Measurements from ENCODE around the gene ALK.

The ALK gene

DNA sequence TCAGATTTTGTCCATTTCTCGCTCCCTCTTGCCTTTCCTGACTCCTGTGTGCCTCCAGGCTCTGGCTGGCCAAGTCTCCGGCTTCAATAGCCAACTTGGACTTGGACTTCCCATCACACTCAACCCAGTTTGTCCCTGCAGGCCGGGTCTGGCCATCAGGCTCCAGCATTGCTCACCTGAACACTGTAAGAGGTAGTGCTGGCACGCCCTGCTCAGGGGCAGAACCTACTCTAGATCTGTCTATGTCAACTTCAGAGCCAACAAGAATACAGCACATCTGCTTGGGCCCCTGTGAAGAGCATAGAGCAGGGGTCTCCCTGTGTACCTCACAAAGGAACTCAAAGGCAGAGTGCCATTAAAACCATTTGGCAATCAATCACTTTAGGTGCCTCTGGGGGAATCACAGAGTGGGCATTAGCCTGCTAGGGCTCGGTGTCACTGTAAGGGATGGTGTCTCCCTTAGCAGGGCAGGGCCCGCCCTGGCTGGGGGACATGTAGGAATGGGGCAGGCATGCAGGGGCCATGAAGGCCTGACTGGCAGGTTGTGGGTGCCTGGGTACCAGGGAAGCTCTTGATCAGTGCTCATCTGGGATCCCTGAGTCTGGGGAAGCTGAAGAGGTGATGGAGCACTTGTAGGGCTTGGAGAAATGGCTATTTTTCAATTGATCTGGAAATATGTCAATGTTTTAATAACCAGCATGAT, 480.3 kb downstream of the ALK start:
- DNase-seq = no peak

DNA sequence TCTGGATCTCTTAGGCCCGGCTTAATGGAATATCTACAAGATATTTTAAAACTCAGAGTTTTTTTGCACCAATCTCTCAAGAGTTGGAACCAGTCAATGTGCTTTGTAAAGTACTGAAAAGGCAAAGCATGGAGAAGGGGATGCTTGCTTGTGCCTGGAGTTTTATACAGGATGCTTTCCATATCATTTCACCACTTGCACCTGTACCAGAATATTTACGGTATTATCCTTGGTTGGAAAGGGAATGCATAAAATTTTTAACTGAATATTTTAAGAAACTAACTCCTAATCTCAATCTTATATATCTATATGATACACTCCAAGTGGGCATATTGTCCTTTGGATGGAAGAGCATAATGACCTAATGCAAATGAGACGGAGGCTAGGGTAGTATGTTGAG, 487.5 kb downstream of the ALK start:
- DNase-seq = no peak

DNA sequence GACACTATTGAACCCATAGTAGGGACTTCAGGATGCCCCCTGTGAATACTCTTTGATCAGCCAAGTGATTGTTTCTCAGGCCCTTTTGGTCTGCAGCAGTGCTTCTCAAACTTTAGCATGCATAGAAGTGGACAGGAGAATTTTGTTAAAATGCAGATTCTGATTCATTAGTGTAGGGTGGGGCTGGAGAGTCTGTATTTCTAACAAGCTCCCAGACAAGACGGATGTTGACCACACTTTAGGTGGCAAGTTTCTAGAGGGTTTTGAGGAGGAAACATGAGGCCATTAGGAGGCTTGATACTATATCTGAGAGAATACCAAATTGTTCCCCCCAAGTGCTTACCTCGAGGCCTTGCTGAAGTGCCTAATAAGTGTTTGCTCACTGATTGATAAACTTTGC, 488.3 kb downstream of the ALK start:
- no peak for DNase-seq

DNA sequence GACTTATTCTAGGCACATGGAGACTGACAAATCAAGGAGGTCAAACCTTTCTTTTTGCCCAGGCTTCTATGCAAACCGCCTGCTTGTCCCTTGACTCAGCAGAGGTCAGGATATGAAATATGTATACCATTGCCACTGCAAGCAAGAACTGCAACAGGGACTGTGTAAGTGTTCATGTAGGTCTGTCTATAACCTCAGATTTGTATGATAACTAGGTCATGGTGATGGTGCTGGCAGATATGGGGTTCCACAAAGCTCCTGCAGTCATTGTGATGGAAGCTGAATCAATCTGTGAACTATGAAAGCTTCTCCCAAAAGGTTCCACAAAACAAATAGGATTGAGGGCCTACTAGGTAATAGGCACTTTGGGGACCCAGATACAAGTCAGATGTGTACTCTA, 489.9 kb downstream of the ALK start:
- DNase-seq = no peak

DNA sequence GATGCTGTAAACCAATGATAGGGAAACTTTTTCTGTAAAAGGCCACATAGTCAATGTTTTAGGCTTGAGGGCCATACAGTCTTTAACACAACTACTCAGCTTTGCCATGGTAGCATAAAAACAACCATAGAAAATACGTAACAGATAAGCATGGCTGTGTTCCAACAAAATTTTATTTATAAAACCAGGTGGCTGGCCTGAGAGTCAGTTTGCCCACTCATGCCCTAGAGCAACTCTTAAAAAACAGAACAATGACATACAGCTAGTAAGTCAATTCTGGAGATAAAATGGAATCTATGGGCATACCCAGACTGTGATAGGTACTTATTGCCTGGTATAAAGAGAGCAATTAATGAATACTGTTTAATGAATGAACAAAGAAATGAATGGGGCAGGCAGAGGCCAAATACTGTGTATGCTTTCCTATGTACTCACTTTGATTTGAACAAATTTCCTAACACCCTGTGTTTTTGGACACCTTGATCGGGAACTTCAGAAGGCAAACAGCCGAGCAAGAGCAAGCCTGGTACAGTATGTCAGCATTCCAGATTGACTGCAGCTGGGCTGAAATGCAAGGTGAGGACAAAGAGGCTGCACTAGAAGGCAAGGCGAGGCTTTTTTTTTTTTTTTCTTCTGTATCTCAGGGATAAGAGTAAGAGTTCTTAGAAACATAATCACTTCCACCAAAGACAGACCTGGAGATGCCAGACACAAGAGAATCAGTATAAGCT, 490.8 kb downstream of the ALK start:
- no peak for DNase-seq

DNA sequence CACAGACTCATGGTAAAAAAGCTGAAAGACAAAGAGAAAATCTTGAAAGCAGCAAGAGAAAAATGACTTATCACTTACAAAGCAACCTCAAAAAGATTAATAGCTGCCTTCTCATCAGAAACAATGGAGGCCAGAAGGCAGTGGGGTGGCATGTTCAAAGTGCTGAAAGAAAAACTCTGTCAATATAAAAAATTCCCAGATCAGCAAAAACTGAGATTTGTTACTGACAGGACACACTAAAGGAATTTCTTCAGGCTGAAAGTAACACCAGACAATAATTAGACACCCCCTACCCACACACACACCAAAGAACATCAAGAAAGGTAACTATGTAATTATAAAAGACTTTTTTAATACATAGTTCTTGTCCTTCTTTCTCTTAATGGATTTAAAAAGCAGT, 495.0 kb downstream of the ALK start:
- no peak for DNase-seq

DNA sequence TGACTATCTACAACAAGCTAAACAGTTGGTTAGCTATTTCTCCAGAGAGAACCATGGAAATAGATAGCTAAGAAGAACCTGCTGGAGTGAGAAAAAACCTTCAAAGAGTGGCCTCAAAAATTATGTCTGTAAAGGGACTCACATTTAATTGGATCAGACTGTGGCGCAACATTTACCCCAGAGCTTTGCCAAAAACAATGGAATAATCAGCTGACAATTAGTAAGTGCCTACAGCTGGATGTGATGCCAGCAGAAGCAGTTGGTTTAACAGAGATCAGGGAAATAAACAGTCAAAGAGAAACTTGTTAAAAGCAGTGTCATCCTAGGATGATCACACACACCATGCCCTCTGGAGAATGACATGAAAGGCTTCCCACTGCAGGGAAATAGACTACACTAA, 495.5 kb downstream of the ALK start:
- DNase-seq = no peak

DNA sequence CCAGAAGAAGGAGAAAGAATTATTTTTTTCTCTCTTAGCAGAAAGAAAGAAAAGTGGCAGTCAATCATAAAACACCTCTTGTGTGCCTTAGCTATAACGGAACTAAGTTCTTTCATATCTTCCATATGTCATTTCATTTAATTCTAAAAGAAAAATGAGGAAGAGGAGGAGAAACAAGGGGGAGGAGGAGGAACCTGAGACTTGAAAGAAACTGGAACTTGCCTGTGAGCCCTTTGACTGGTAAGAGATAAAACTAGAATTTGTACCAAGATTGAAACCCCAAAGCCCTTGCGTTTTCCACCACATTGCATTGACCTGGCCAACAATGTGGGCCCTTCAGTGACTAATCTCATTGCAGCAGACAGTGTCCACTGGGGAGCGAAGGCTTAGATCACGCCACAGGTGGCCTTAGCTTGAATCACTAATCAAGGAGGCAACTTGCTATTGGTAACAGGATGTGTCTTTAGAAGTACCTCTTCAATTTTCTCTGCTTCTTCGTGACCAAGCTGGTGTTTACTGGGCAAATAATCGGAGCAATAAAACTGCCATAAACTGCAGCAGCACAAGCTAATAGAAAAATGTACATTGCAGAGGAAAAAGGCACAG, 498.2 kb downstream of the ALK start:
- DNase-seq = no peak

DNA sequence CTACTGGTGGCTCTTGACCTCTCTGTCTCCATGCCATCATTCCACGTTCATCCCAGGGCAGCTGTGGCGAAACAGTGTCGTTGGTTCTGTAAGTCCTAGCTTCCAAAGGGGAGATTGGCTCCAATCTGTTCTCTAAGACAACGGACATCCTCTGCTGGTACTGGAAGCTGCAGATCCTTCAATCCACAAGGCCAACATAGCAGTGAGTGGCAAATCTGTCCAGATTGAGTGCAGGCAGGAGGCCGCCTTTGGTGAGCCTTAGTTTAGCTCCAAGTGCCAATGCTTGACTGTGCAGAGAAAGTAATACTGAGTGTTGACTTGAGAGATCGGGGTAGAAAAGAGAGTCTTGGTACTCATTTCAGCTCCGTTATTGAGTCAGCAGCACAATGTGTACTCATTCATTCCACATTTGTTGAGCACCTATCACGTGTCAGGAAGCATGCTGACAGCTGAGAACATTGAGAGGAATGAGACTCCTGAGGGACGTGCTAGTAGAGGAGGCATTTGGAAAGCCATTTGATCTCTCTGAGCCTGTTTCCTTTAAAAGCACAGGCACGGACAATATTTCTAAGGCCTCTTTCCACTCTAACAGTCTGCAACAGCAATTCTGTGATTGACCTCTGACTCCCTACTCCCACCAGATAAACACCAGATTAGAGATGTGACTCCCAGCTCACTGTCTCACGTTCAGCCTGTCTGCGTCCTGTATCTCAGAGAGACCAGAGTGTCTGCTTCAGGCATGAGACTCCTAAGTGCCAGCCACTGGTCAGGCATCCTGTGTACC, 500.2 kb downstream of the ALK start:
- no peak for DNase-seq

DNA sequence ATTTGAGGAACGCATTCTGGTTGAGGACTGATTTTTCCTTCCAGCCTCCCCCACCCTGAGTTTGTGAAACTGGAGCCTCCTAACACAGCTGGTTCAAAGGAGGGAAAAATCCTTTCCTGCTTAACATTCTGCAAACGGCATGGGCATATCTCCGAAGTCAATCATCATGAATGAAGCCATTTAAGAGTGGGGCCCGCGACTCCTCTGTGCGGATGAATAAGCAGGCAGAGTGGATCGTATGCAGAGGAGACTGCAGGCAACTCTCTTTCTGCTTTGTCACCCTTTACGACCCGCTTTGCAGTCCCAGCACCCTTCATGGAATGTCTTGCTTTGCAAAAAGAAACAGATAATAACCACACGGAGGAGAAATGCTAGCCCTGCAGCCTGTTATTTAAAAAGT, 500.9 kb downstream of the ALK start:
- DNase-seq = no peak

DNA sequence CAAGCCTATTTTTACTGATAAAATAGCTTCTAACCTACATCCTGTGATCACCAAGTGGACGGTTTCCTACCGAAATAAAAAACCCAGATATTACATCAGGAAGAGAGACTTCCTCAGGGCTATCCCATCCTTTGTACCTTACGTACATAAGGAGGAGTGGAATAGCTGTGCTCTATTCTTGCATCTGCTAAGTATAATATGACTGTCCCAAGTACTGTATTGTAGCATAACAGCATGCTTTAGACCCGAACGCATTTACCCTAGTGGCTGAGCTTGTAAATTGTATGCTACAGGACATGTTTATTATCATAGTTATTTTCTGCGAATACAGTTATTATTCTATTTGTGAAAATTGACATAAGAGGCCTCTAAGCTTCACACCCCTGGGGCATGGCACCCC, 503.8 kb downstream of the ALK start:
- DNase-seq = no peak

DNA sequence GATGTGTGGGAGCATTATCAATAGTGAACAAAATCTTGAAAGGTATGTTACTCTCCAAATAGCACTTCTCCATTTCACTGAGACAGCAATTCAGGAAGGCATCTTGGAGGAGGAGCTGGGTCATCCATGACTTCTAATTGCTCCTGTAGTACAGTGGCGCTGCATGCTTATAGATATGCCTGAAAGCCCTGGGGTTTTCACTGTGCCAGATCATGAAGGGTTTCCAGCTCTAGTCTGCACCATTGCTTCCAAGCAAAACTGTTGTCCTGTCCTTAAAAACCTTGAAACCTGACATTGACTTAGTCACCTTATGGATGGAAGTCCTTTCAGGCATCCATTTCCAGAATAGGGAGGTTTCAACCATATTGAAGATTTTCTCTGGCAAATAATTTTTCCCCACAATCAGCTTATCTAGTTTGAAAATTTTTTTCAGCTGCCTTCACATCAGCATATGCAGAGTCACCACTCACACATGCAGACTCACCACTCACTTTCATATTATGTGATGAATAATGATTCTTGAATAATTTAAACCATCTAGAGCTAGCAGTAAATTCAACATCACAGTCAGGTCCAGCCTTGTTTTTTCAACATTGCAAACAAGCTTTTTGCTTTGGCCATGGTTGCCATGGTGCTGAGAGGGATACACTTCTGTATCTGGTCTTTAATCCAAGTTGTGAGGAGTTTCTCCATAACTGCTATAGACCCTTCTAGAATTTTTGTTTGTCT, 509.0 kb downstream of the ALK start:
- no peak for DNase-seq

DNA sequence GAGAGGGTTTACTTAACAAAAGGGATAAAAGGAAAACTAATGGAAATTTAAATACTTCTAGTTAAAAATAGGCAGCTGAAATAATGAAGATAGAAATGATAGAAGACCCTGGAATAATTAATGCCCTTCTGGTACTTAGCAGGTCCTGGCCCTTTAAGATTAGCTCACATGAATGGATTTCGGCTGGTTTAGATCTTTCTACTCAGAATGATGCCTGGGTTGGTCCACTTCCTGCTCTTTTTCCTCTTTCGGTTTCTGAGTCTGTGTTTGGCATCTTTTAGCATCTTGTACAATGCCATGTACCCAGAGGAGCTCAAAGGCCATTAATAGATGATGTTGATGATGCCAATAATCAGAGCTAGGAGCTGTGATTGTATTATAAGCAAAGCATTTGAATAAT, 515.7 kb downstream of the ALK start:
- DNase-seq = no peak

DNA sequence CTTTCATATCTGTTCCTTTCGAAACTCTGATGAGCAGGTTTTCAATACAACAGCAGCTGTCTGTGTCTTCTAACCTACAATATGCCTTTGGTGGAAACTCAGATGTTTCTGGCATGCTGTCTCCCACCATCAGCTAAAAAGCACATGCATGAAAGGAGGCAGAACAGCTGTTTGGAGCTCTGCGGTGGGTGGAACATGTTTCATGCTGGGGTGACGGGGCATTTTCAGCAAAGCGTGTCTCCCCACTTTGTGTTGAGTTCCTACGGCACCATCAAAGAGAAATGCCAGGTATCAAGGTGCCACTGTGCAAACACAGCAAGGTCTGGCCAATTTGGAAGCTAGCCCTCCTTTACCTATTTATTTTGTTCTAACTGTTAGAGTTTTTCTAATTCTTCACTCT, 516.1 kb downstream of the ALK start:
- no peak for DNase-seq

DNA sequence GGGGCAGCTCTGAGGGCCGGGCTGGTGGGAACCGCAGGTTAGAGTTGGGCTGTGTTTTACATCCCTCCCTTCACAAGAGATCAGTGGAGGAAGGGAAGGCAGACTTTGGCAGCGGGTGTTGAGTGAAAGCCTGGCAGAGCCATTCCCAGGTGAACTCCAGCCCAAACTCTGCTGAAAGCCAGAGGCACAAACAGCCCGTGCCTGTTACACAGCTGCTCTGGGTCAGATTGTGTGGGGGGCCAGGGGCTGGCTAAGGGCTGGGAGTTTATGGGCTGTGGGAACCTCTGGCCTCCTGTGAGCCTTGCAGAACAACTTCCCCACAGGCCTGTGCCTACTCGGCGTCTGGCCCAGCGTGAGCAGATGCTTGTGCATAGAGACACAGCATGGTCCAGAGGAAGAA, 519.4 kb downstream of the ALK start:
- peak; percentile 28 for DNase-seq

DNA sequence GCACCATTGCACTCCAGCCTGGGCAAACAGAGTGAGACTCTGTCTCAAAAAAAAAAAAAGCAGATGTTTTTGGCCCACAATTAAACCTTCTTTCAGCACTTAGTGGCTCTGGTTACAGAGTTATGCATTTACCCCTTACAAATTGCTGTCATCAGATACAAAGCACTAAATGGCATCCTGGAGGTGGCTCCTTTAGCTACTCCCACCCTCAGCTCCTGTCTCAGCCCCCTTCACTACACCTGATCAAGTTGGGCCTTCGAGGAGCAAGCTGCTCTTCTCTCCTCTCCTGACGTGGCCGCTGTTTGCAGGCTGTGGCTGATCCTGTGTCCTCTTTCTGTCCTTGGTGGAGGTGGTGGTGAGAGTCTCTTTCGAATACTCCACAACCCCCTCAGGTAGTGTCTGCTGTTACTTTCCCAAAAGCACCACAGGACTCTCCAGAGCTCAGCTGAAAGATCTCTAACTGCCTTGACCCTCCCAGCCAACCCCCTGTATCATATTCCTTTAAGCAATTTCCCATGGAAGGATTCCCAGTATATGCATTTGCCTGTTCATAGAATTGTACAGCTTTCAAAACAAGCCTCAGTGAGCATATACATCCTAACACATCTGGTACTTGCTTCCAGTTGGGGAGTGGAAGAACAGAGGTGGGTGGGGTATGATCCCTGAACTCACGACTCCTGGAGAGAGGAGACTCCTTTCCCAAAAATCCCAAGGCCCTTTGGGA, 520.3 kb downstream of the ALK start:
- DNase-seq = peak; percentile 21

DNA sequence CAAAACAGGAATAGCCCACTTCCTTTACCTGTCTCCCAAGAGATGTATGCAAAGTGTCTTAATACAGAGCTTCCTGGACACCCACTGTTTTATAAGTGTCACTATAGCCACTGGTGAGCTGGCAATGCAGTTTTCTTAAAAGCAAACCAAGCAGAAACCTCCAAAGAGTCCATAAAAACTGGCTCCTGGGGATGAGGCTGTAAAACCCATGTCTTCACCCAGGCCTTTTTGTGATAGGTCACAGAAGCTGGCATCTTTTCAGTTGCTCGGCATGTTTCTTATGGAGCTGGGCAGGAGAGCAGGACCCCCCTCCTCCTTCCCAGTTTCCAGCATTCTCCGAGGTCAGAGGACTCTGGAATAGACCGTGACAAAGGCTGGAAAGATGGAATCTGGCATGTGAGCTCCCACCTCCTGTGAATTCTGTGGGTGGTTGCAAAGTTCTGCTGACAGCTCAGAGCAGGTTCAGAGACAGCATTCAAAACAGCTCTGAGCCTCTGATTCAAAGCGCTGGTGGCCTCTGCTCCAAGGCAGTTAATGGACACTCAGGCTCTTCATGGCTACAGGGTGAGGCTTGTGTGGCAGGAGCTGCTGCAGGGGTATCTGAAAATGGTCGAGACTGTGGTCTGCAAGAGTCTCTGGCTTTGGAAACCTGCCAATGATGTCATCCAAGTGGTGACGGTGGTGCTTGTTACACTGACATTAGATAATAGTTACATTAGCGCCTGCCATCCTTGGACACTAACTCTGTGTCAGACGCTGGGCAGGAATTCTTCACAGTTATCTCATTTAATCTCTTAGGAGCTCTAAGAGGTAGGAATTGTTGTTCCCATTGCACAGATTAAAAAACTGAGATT, 522.8 kb downstream of the ALK start:
- peak; percentile 26 for DNase-seq

DNA sequence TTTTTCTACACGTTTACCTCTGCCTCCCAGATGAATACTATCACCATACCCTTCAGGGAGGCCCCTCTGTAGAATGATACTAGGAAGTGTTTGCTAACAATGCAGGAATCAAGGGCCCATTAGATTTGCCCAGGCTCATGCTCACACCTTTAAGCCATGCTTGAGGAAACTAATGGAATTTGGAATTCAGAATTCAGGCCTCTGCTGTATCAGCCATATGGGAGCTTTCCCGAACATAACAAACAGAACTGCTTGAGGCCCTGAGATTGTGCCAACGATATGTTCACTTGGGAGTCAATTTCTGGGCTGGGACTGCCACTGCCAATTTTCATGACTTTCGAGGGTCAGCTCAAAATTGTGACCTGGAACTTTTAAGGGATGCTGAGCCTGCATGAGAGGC, 523.7 kb downstream of the ALK start:
- no peak for DNase-seq

DNA sequence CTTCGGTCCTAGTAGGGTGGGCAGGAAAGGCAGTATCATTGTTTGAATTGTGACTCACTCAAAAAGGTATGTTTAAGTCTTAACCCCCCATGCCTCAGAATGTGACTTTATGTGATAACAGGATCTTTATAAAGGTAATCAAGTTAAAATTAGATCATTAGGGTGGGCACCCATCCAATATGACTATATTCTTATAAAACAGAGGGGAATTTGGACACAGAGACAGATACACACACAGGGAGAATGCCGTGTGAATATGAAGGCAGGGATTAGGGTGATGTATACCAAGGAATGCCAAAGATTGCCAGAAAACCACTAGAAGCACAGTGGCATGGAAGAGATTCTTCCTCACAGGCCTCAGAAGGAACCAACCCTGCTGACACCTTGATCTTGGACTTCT, 524.3 kb downstream of the ALK start:
- DNase-seq = no peak

DNA sequence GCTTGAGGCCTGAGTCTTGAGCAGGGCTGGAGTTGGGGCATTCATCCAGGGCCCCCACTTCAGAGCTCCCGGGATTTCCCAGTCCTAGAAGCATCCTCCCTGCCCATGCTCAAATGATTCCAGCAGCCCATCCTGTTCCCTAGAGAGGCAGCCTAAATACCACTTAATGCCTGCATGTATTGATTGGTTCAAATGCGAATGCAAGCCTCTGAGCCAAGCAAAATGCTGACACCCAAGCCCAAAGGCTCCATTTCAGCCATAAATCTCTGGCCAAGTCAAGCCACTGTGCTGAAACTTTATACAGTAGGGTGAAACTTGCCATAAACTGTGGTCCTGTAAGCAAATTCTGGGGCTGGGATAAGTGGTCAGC, 526.4 kb downstream of the ALK start:
- DNase-seq = peak; percentile 34

DNA sequence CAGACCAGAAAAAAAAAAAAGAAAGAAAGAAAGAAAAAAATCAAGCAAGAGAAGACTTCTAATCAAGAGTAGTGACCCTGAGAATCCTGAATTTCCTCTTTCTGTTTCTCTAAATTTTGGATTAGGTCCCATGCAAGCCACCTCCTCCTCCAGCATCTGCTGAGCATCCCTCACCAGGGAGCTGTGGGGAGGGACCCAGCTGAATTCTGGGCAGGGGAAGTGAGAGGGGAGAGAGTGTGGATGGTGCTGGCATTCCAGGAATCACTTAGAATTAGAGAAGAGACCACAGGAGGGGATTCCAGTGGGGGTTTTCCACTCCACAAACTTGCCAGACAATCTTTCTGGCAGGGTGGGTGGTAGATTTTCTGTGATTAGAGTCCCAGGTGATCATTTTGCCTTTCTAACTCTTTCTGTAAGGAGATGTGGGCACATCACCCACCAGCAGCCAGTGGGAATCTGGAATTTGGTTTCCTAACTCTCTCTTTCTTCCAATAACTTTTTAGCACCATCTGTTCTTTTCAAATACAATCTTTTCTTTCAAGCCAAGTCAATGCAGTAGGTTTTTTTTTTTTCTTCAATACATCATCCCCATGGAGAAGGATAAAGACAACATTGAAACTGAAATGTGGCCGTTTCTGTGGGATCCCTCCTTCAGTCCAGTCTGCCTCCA, 526.9 kb downstream of the ALK start:
- no peak for DNase-seq
